RPMI7951 (cell line): ENCODE data around the gene SMIM41. TPM values are rescaled to one million over a fixed set of nuclear protein-coding genes. Genes with fewer than 3 reads are reported as not detected.
A peak's percentile ranks its signal among the peaks of the same experiment; 100 is the strongest.

ENCODE experiments used
- DNase-seq: peaks from one replicate; pipeline ENCODE4 v3.0.0-alpha.2; 2012; ENCODE audit warnings: low read depth
- total RNA-seq: library from RNA; depleted of rRNA; stranded (reverse); fragments of >200 nt; shearing (Covaris generic); gene quantifications from 2 replicates; pipeline ENCODE4 v1.2.3, GENCODE V29; 2014; rRNA removed

SMIM41 gene
- total RNA-seq, 1 experiment from 2014 or later: not detected

- DNase-seq: no peak
Measured at GRCh38 chr12:52146822-52147366, 67.4 kb downstream of the SMIM41 start.

DNA sequence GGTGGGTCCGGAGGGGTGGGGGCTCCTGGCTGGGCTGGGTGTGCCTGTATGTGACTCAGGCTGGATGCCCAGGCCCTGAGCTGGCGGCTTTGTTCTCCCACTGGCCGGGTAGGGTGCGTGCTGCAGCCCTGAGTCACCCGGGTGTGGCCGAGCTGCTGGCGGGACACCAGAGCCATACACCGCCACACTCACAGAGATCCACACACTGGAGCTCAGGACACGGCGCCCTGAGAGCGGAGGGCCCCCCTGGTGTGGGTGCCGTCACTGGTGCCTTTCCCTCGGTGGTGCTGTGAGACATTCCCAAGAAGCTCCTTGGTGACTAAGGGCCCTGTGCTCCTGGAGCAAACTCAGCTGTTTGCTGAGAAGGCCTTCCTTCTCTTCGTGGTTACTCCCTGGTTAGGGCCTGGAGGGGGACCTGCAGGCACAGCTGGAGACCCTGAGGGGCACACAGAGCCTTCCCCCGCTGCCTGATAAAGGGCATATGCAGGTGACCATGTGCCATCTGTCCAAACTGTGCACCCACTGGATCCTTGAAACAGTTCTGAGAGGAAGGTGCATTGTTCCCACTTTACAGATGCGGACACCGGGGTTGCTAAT is 68.0 kb downstream of the SMIM41 start:
- peak; percentile 98 for DNase-seq

GRCh38 chr12:52147964-52148463 is 68.5 kb downstream of the SMIM41 start:
- DNase-seq: no peak

DNA sequence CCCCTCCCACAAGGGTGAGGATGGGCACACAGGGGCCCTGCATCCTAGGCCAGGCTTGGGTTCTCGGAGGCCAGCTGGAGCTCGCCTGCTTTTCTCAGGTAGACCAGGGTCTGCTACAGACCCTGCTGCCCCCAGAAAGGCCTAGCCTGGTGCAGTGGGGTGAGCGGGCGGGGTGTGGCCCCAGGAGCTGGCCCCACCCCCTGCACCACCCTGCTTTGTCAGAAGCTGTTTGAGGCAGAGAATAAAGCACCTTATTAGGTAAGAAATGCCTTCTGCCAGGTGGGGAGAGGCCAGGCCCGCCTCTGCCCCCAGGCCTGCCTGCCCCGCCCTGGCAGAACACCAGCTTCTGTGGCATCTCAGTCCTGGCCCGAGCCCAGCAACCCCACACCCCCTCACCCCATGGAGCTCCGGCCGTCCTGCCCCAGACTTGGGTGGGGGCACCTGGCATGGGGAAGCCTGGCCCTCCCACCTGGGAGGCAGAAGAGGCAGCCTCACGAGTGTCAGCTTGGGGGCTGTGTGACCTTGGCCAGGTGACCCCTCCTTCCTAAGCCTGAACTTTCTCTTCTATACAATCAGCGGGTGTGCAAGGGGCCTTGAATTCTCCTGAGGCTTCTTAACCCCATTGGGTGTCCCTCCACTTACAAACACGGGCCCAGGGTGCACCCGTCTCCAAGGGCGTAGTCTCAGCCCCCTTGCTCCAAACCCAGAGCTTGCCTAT is 69.1 kb downstream of the SMIM41 start:
- no peak for DNase-seq

GRCh38 chr12:52149182-52149641 is 69.7 kb downstream of the SMIM41 start:
- DNase-seq: no peak

- DNase-seq: peak; percentile 40
Measured at GRCh38 chr12:52149651-52150241, 70.2 kb downstream of the SMIM41 start.

GRCh38 chr12:52151153-52151836 is 71.8 kb downstream of the SMIM41 start:
- no peak for DNase-seq

DNA sequence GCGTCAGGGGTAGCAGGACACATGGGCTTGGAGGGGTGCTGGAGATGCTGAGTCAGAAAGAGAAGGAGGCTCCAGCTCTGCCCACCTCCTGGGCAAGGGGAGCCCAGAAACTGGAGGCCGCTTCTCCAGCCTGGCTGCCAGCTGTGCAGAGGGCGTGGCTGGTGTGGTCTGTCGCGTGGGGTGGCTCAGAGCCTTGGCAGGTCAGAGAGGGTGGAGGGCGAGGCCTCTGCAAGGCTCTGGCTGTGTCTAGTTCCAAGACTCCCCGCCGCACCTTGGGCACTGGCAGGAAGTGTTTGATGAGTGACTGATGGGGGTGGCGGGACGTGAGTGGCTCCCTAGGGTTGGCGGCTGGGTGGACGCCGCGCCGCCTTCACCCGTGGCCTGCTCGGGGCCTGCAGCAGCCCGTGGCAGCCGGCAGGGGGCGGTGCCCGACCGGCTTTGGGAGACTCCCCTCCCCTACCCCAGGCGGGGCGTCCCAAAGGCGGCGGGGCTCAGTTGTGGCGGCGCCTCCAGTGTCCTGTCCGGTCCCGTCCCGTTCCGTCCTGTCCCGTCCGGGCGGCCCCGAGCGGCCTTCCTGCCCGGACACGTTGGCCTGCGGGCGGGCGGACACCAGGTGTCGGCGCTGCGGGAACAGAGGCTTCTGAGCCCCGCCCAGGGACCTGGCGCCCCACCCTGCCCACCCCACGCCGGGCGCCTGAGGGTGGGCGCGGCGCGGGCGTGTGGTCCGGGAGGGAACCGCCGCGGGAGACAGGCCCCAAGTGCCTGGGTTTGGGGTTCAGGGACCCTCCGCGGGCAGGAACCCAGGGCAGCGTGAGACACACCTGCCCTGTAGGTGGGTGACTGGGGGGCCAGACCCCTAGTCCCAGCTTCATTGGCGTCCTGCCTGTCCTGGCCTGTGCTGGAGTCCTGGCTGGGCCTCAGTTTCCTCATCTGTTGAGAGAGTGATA is 72.6 kb downstream of the SMIM41 start:
- peak; percentile 47 for DNase-seq

DNA sequence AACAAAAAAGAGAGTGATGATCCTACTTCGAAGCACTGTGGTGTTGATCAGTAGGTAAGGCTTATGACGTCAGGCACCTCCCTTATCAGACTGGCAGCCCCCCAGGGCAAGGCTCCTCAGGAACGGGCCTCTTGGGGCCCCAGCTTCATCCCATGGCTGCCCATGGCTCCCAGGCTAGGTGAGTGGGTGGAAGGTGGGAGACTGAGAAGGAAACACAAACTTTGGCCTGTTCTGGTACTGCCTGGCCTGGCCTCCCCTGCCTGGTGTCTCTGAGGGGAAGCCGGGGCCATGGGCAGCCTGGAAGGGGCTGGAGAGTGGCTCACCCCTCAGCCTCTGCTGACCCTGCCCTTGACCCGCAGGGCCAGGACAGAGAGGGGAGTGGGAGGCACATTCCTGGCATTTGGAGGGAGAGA is 73.4 kb downstream of the SMIM41 start:
- DNase-seq: no peak

- peak; percentile 36 for DNase-seq
Measured at GRCh38 chr12:52155048-52155868, 75.8 kb downstream of the SMIM41 start.

DNA sequence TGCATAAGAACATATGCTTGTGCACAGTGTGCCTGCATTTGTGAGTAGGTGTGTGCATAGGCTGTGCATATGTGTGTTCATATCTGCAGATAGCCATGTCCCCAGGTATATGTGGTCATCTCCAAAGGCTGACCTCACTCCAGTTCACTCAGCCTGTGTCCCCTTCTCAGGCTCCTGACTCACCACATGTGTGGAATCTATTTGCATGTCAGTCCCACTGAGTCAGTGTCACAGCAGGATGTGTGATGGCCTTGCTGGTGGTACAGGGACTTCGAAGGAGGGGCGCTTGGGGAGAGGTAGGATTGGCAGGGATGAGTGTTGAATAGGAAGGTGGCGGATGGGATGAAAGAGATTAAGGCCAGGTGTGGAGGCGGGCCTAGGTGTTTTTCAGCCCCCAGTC is 76.8 kb downstream of the SMIM41 start:
- no peak for DNase-seq

DNA sequence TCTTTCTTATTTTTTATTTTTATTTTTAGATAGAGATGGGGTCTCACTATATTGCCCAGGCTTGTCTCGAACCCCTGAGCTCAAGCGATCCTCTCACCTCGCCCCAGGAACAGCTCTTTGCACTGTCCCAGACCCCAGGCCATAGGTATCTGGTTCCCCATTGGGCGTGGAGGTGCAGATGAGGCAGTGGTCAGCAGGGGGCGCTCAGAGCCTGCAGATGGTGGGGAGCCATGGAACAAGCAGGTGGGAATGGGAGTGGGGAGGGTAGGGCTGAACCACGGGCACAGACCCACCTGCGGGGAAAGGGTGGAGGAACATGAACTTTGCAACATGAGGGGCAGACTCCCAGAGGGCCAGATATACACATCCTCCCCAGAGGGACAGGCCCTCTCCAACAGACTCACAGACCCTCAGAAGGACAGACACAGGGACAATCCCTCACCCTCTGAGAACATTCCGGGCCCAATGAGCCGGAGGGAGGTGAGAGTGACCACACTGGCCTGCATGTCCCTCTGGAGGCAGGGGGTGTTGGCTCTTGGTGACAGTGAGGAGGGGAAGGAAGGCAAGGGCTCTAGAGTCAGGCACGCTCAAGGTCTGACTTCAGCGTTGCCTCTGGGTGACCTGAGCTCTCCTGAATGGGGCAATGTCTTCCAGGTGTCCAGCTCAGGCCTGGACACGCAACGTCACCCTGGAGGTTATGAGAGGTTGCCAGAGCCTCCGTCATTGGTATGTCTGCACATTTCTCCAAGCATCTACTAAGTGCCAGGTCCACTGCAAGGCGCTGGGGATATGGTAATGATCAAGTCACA is 77.5 kb downstream of the SMIM41 start:
- DNase-seq: peak; percentile 27

DNA sequence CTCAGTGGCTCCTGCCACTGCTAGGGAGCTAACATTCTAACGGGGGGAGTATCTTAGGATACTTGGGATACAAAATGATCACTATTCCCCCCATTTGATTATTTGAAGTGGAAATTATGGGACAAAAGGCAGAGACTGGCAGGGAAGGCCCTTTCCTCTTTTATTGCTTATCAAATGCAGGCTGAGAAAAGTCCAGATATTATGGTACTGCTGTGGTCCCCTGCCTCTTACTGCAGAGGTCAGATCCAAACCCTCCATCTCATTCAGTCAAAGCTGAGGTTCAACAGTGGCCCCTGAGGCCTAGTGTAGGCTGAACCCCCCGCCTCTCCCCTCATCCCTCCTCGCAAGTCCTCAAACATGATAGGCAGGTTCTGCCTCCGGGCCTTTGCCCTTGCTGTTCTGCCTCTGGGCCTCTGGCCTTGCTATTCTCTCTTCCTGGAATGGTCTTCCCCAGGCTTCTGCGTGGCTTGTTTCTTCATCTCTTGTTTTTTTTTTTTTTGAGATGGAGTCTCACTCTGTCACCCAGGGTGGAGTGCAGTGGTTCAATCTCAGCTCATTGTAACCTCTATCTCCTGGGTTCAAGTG is 78.2 kb downstream of the SMIM41 start:
- DNase-seq: no peak

Other genes starting within 250 kb of the SMIM41 start
- not detected in 2 replicates for gene FIGNL2, start 231.0 kb upstream of the SMIM41 start, total RNA-seq
- gene ANKRD33, start 191.6 kb upstream of the SMIM41 start, total RNA-seq: not detected in 2 replicates
- gene ACVRL1, start 172.2 kb upstream of the SMIM41 start, total RNA-seq: 0.29 TPM in 1 of 2 replicates, not detected in the other
- gene ACVR1B, start 128.0 kb upstream of the SMIM41 start, total RNA-seq: 2.1 and 3.2 TPM in 2 replicates
- 0.20 and 0.24 TPM in 2 replicates for gene TAMALIN, start 72.8 kb upstream of the SMIM41 start, total RNA-seq
- gene NR4A1, start 28.3 kb upstream of the SMIM41 start, total RNA-seq: 3.0 and 5.6 TPM in 2 replicates
- 46.5 and 56.1 TPM in 2 replicates for gene ATG101, start 9.7 kb upstream of the SMIM41 start, total RNA-seq
- gene KRT80, start 112.3 kb downstream of the SMIM41 start, total RNA-seq: 1.3 and 2.1 TPM in 2 replicates
- gene KRT7, start 153.5 kb downstream of the SMIM41 start, total RNA-seq: 0.68 and 2.3 TPM in 2 replicates
- gene KRT86, start 194.9 kb downstream of the SMIM41 start, total RNA-seq: 0.10 and 0.48 TPM in 2 replicates
- gene KRT81, start 211.8 kb downstream of the SMIM41 start, total RNA-seq: 0.72 and 0.88 TPM in 2 replicates
- not detected in 2 replicates for gene KRT83, start 241.7 kb downstream of the SMIM41 start, total RNA-seq